HG03175 (cell line): ENCODE measurements around the gene XPO4.

Experiments used
- ATAC-seq: cut with Tn5 transposase; IDR thresholded peaks from one replicate; pipeline ENCODE4 v1.9.1; 2021; ENCODE audit warnings: mild to moderate bottlenecking, moderate library complexity; ENCODE audit not compliant: unreplicated experiment

XPO4 gene

DNA sequence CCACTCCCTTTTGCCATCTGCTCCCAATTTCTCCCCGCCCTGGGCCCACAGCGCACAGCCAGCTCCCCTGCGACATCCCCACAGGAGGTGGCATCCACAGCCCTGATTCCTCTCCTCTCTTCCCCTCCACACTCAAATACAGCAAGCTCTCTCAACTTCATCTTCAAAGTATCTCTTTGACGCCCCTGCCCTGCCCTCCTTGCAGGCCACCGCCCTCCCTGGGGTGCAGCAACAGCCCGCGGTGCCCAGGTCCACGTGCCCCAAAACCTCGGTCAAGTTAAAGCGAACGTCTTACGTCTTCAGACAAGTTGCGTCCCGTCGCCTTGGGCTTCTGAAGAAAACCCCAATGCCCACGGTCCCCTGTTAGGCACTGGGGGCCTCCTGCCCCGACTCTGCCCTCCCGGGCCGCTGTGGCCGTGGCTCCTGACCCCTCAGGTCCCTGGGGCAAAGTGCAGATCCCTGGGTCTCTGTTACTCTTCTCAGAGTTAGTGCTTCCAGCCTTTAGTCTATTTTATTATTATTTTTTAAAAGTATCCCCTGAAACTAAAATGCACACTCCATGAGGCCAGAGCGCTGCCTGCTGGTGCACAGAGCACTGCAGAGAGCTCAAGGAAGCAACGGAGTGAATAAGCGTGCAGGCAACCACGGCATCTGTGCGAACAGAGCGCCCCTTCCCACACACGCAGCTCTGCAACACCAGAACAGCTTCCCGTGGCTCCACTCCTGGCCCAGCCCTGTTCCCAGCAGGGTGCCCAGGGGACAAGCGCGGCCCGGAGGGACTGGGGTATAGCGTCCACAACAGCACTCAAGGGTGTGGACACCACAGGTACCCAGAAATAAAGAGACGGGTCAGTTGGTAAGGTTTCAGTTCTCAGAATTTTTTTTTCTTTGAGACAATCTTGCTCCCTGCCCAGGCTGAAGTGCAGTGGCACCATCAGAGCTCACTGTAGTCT lies 172.6 kb downstream of the XPO4 start:
- ATAC-seq = no peak

DNA sequence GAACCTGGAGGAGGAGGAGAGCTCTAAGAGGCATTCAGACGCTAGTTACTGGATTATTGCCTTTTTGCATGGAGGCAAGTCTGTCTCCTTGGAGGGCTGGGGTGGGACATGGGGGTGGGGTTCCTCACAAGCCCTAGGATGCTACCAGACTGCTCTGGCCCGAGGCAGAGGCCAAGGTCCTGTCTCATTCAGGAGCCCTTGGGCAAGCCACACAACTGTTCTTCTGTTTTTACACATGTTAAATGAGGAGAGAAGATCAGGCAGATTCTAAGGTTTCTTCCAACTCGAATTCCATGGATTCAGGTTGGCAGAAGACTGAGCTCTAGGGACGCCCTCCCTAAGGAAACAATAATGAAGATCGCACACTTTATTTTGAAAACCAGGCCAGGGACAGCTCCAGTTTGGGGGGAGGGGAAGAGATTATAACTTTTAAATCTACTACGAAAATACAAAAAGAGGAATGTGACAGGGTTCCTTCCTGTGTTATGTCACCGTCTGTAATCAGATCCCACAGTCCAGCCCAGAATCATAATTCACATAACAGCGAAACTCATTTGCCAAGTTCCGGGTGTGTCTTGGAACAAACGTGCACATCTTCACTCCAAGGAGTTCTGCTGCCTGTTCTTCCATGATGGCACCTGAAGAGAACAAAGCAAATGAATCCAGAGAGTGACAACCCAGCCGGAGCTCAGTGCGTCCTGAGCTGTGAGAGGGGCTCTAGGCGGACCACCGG lies 173.8 kb downstream of the XPO4 start:
- ATAC-seq = no peak

DNA sequence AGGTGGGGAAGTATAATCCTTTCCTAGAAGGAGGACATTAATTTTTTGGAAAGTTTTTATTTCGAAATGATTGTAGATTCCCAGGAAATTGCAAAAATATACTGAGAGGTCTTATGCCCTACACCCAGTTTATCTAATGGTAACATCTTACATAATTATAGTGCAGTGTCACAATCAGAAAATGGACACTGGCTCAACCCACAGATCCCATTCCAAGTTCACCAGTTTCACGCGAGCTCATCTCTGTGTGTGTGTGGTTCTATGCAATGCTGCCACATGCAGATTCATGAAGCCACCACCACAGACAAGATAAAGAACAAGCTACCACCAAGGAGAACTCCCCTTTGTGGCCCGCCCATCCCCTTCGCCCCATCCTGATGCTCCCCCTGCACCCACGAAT lies 174.7 kb downstream of the XPO4 start:
- no peak for ATAC-seq
